Skeletal muscle satellite cell (primary cell): ENCODE measurements around the gene ABHD11. TPM values are rescaled to one million over a fixed set of nuclear protein-coding genes. Genes with fewer than 3 reads are reported as not detected.

ENCODE experiments used
- H3K27me3 ChIP-seq: 2 replicates; pipeline ENCODE4 v1.7.0; 2013; ENCODE audit warnings: low read length; ENCODE audit not compliant: control insufficient read depth, insufficient read depth
- H3K36me3 ChIP-seq: 2 replicates; pipeline ENCODE4 v1.7.0; 2013; ENCODE audit warnings: mild to moderate bottlenecking, control low read depth, low read length; ENCODE audit not compliant: insufficient read depth
- H3K4me1 ChIP-seq: 2 replicates; pipeline ENCODE4 v1.7.0; 2013; ENCODE audit warnings: low read length; ENCODE audit not compliant: control insufficient read depth, insufficient read depth
- H3K4me2 ChIP-seq: 2 replicates; pipeline ENCODE4 v1.7.0; 2013; ENCODE audit warnings: mild to moderate bottlenecking, low read length
- H3K4me3 ChIP-seq: 2 replicates; pipeline ENCODE4 v1.7.0; 2013; ENCODE audit warnings: low read length
- H3K9ac ChIP-seq: 2 replicates; pipeline ENCODE4 v1.7.0; 2013; ENCODE audit warnings: mild to moderate bottlenecking, low read depth, low read length, moderate library complexity
- H3K9me3 ChIP-seq: replicated peaks from 2 replicates; pipeline ENCODE4 v1.7.0; 2013; ENCODE audit warnings: mild to moderate bottlenecking, control low read depth, low read length
- small RNA-seq: library from RNA; depleted of rRNA; stranded (forward); fragments of <200 nt; gene quantifications from one replicate; pipeline ENCODE3, GENCODE V24; 2012

ABHD11 gene

GRCh38 chr7:73688288-73688687 is 50.3 kb downstream of the ABHD11 start:
- no peak overlapping the region for H3K4me2 ChIP-seq
- H3K9ac ChIP-seq = no peak overlapping the region
- no peaks in the 10 kb centered on the region for H3K27me3 ChIP-seq
- H3K9me3 ChIP-seq = no peaks in the 10 kb centered on the region
- H3K4me1 ChIP-seq = no peaks in the 10 kb centered on the region
- H3K36me3 ChIP-seq = peaks cover 48% of the 10 kb centered on the region
- no peak overlapping the region for H3K4me3 ChIP-seq

Small RNA genes lying within 50 kb of the gene (small RNA-seq; reads per million reads assigned to genes)
- gene MIR4284 (0.21 reads per million), gene RN7SL265P (not detected)
